HG03039 (cell line): ENCODE data around the gene GPR141.

Source experiments
- ATAC-seq: cut with Tn5 transposase; IDR thresholded peaks from one replicate; pipeline ENCODE4 v1.9.1; 2021; ENCODE audit warnings: mild to moderate bottlenecking, moderate library complexity; ENCODE audit not compliant: unreplicated experiment

GPR141 gene

GRCh38 chr7:37683246-37684120, at the start of gene GPR141:
Gene GPR141 (plus strand): TSS chr7:37683766. CDS start chr7:37740394, 56,628 bp downstream.
- peak; percentile 91 for ATAC-seq

- ATAC-seq, result no peak
Measured at GRCh38 chr7:37635346-37635745, 48.2 kb upstream of the GPR141 start.

GRCh38 chr7:37642028-37642540, 41.5 kb upstream of the GPR141 start:
- no peak for ATAC-seq

- no peak for ATAC-seq
Measured at GRCh38 chr7:37643876-37644275, 39.7 kb upstream of the GPR141 start.

GRCh38 chr7:37645282-37646050, 38.1 kb upstream of the GPR141 start:
- ATAC-seq, result no peak

GRCh38 chr7:37656913-37657530, 26.5 kb upstream of the GPR141 start:
- ATAC-seq, result no peak

GRCh38 chr7:37657816-37658215, 25.8 kb upstream of the GPR141 start:
- no peak for ATAC-seq

- ATAC-seq, result no peak
Measured at GRCh38 chr7:37659971-37660565, 23.5 kb upstream of the GPR141 start.

GRCh38 chr7:37660614-37661013, 23.0 kb upstream of the GPR141 start:
- ATAC-seq, result no peak

- no peak for ATAC-seq
Measured at GRCh38 chr7:37663693-37664092, 19.9 kb upstream of the GPR141 start.

- ATAC-seq, result no peak
Measured at GRCh38 chr7:37665352-37666022, 18.1 kb upstream of the GPR141 start.

- no peak for ATAC-seq
Measured at GRCh38 chr7:37666026-37666799, 17.4 kb upstream of the GPR141 start.

GRCh38 chr7:37669818-37670217, 13.7 kb upstream of the GPR141 start:
- no peak for ATAC-seq

- ATAC-seq, result no peak
Measured at GRCh38 chr7:37670436-37670835, 13.1 kb upstream of the GPR141 start.

GRCh38 chr7:37671876-37672275, 11.7 kb upstream of the GPR141 start:
- no peak for ATAC-seq

- no peak for ATAC-seq
Measured at GRCh38 chr7:37672926-37673325, 10.6 kb upstream of the GPR141 start.

GRCh38 chr7:37673523-37673922, 10.0 kb upstream of the GPR141 start:
- no peak for ATAC-seq

GRCh38 chr7:37674531-37674930, 9.0 kb upstream of the GPR141 start:
- no peak for ATAC-seq

GRCh38 chr7:37675749-37676148, 7.8 kb upstream of the GPR141 start:
- ATAC-seq, result no peak

- ATAC-seq, result no peak
Measured at GRCh38 chr7:37684927-37685326, 1.4 kb downstream of the GPR141 start.
